Measurements from ENCODE around the gene TIMMDC1.

- TF ChIP-seq, protein P1, sequence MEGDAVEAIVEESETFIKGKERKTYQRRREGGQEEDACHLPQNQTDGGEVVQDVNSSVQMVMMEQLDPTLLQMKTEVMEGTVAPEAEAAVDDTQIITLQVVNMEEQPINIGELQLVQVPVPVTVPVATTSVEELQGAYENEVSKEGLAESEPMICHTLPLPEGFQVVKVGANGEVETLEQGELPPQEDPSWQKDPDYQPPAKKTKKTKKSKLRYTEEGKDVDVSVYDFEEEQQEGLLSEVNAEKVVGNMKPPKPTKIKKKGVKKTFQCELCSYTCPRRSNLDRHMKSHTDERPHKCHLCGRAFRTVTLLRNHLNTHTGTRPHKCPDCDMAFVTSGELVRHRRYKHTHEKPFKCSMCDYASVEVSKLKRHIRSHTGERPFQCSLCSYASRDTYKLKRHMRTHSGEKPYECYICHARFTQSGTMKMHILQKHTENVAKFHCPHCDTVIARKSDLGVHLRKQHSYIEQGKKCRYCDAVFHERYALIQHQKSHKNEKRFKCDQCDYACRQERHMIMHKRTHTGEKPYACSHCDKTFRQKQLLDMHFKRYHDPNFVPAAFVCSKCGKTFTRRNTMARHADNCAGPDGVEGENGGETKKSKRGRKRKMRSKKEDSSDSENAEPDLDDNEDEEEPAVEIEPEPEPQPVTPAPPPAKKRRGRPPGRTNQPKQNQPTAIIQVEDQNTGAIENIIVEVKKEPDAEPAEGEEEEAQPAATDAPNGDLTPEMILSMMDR (IDR thresholded peaks at IDR 0.05): no peak
- no peak for TF ChIP-seq POLR2A (IDR thresholded peaks at IDR 0.05)
Measured at GRCh38 chr3:119457246-119457645, 41.1 kb upstream of the TIMMDC1 start.
